ENCODE measurements around the gene FAM78B.

The FAM78B gene

DNA sequence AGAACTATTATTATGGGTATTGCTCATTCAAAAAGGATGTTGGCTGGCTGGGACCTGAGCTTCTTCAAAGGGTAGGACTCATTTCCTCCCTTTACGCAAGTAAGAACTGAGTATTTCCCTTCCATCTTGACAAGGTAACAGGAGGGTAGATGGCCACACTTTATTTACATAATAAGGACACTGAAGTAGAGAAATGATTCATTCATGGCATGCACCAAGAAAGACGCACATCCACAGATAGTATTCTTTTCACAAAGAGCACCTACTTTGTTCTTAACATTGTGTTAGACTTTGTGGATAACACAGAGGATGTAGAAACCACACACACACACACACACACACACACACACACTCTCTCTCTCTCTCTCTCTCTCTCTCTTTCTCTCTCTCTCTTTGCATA, 82.9 kb downstream of the FAM78B start:
- Histone ChIP-seq H3K27ac (no peak overlapping the region), H3K9me3 (no peaks in the 10 kb centered on the region), H3K36me3 (no peaks in the 10 kb centered on the region), H3K4me3 (no peak overlapping the region), H3K27me3 (no peaks in the 10 kb centered on the region), H3K4me1 (peaks cover 0 to 10% (median 0%) of the 10 kb centered on the region in 4 donors)
- intact Hi-C loops (cut with DNase I; ENCODE audit: low total_unique reads) = no loop called here
- no peak for DNase-seq
- TF ChIP-seq, protein P1, sequence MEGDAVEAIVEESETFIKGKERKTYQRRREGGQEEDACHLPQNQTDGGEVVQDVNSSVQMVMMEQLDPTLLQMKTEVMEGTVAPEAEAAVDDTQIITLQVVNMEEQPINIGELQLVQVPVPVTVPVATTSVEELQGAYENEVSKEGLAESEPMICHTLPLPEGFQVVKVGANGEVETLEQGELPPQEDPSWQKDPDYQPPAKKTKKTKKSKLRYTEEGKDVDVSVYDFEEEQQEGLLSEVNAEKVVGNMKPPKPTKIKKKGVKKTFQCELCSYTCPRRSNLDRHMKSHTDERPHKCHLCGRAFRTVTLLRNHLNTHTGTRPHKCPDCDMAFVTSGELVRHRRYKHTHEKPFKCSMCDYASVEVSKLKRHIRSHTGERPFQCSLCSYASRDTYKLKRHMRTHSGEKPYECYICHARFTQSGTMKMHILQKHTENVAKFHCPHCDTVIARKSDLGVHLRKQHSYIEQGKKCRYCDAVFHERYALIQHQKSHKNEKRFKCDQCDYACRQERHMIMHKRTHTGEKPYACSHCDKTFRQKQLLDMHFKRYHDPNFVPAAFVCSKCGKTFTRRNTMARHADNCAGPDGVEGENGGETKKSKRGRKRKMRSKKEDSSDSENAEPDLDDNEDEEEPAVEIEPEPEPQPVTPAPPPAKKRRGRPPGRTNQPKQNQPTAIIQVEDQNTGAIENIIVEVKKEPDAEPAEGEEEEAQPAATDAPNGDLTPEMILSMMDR (IDR thresholded peaks at IDR 0.05) = no peak

DNA sequence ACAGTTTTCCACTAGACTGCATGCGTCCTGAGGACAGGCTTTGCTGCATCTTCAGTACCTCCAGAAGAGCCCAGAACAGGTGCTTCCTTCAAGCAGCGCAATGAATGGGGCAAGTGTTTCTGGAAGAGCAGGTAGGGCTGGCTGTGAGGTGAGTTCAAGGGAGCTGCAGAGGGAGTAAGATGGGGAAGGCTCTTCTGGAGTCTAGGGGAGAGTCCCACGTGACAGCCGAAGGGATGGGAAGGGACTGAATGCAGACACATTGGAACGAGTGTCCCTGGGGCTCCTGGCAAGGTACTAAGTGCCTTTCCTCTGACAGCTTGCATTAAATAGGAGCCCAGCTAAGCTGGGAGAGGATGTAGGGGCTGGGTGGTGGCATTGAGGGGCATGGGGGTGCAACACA, 84.2 kb downstream of the FAM78B start:
- H3K4me1 ChIP-seq = peaks cover 0 to 10% (median 0%) of the 10 kb centered on the region in 4 donors
- TF ChIP-seq, protein P1 (IDR thresholded peaks at IDR 0.05) = no peak
- H3K9me3 ChIP-seq = no peaks in the 10 kb centered on the region
- H3K27ac ChIP-seq = no peak overlapping the region
- H3K36me3 ChIP-seq = no peaks in the 10 kb centered on the region
- H3K4me3 ChIP-seq = no peak overlapping the region
- no peaks in the 10 kb centered on the region for H3K27me3 ChIP-seq
- intact Hi-C loops (cut with DNase I; ENCODE audit: low total_unique reads) = no loop called here
- DNase-seq = no peak

DNA sequence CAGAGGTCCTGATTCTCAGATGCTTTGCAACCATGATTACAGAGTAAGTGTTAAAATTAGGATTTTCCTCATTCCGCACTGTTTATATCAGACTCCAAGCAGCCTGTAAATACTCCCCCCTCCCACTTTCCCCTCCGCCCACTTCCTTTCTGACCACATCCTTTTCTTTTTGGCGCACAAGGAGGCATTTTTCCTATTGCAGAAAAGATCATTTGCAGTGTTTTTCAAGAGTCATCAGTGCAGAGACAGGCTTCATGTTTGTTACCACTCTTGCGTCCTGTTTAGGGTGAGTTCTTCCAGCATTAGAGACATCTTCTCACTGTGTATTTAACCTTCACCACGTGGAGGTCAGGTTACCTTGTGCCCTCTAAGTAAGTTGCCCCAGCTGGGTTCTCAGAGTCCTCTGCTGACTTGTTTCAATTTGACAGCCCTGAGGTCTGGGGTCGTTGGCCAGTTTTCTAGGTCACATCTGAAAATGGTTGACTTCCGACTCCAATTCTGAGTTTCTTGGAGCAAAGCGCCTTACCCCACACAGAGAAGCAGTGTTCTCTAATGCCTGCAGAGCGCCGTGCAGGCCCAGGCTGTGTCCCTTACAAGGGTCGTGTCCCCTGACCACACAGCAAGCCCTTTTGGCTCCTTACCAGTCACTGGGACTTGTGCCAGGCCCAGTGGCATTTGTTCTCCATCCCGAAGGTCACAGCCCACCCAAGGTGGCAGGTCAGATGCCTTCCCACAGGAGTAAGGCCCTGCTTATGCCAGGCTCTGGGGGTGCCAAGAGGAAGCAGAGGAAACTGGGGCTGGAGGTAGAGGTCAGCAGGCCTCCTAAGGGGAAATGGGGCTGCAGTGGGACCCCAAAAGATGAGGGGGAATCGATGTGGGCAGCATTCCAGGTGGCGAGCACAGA, 85.6 kb downstream of the FAM78B start:
- Histone ChIP-seq H3K9me3 (no peaks in the 10 kb centered on the region), H3K27me3 (no peaks in the 10 kb centered on the region), H3K4me1 (peaks cover 0 to 10% (median 0%) of the 10 kb centered on the region in 4 donors), H3K4me3 (no peak overlapping the region), H3K36me3 (no peaks in the 10 kb centered on the region), H3K27ac (no peak overlapping the region)
- intact Hi-C loops (cut with DNase I; ENCODE audit: low total_unique reads) = no loop called here
- TF ChIP-seq, protein P1 (IDR thresholded peaks at IDR 0.05) = no peak
- DNase-seq = no peak

DNA sequence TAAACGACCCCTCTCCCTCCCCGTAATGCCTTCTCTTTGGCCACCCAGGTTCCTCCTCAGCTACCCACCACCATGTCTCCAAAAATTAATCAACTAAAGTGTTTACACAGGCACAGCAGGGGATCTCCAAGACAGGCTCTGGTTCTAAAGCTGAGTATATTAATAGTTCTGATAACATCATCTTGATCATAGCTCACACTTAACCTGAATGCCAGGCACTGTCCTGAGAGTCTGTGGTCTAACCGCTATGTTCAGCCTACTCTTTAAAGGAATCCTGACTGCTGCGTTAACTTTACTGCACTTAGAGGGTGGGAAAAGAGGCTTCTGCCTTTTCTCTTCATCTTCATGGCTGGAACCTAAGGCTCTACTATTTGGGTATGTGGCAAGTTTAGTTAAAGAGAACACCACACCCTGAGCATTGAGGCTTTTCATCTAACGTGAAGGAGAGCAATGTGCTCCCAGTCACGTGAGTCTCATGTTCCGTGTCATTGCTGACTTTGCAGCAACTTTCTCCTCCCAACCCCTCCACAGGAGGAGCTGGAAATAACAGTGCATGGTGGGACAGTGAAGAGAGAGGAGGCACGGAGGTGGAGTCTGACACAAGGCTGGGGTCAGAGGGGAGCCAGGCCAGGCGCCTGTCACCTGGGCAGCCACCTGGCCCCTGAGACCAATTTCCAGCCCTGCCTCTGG, 86.4 kb downstream of the FAM78B start:
- Histone ChIP-seq H3K9me3 (no peaks in the 10 kb centered on the region), H3K27me3 (no peaks in the 10 kb centered on the region), H3K36me3 (no peaks in the 10 kb centered on the region), H3K4me3 (no peak overlapping the region), H3K27ac (no peak overlapping the region), H3K4me1 (peaks cover 0 to 10% (median 0%) of the 10 kb centered on the region in 4 donors)
- TF ChIP-seq, protein P1 (IDR thresholded peaks at IDR 0.05) = no peak
- DNase-seq = no peak
- intact Hi-C loops (cut with DNase I; ENCODE audit: low total_unique reads) = no loop called here

DNA sequence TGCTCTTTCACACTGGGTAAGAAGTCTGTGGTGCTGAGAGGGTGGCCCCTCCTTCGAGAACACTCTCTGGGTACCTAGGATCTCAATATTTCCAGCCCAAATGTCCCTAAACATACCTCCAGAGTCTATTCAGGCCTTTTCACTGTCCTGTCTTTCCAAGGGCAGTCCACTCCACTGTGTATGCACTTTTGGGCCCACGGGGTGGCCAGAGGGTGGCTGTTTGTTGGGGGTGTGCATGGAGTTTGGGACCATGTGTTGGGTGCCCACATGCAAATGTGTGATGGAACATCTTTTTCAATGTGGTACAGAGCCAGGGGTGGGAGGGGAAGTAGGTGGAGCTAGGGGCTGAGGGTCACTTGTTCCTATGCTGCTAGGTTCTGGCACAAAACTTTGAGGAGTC, 87.5 kb downstream of the FAM78B start:
- no peaks in the 10 kb centered on the region for H3K27me3 ChIP-seq
- no peaks in the 10 kb centered on the region for H3K36me3 ChIP-seq
- no peak overlapping the region for H3K27ac ChIP-seq
- intact Hi-C loops (cut with DNase I; ENCODE audit: low total_unique reads) = no loop called here
- no peak overlapping the region for H3K4me3 ChIP-seq
- no peak for DNase-seq
- no peaks in the 10 kb centered on the region for H3K9me3 ChIP-seq
- H3K4me1 ChIP-seq = peaks cover 0 to 10% (median 0%) of the 10 kb centered on the region in 4 donors
- TF ChIP-seq, protein P1 (IDR thresholded peaks at IDR 0.05) = no peak

All from tibial artery (tissue), 4 donors.